HL-60 (cell line): ENCODE results near the gene WNT5A.

ENCODE experiments used
- GABPA ChIP-seq: IDR thresholded peaks from 2 replicates; pipeline ENCODE4 v1.6.1; 2012; ENCODE audit warnings: low read depth
- SPI1 ChIP-seq: IDR thresholded peaks from 2 replicates; pipeline ENCODE4 v1.6.1; 2012; ENCODE audit warnings: low read depth, mild to moderate bottlenecking, borderline replicate concordance
- TF ChIP-seq, protein P1 (sequence below): IDR thresholded peaks from one replicate; pipeline ENCODE4 v1.5.1; 2011; ENCODE audit warnings: low read length, control low read depth, inconsistent platforms; ENCODE audit not compliant: insufficient read depth
- TF ChIP-seq, protein P2 (sequence below): IDR thresholded peaks from 2 replicates; pipeline ENCODE4 v1.6.1; 2012; ENCODE audit warnings: low read depth; ENCODE audit not compliant: insufficient replicate concordance

DNA sequence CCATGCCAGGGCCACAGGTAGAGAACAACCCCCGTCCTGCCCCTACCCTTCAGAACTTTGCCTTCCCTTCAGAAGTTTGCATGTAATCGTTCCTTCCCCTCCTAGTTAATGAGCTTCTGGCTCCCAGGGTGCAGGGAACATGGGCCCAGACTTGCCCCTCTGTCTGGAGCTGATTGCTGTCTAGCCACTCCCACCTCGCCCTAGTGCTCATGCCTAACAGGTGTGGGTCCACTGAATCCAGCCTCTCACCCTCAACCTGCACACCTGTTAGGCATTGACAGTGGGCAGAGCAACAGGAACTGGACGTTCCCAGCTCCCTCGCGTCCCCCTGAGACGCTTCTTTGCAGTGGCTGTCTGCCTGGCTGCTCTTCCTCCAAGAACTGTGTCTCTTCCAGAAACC is 40.3 kb downstream of the WNT5A start:
- TF ChIP-seq, protein P1, sequence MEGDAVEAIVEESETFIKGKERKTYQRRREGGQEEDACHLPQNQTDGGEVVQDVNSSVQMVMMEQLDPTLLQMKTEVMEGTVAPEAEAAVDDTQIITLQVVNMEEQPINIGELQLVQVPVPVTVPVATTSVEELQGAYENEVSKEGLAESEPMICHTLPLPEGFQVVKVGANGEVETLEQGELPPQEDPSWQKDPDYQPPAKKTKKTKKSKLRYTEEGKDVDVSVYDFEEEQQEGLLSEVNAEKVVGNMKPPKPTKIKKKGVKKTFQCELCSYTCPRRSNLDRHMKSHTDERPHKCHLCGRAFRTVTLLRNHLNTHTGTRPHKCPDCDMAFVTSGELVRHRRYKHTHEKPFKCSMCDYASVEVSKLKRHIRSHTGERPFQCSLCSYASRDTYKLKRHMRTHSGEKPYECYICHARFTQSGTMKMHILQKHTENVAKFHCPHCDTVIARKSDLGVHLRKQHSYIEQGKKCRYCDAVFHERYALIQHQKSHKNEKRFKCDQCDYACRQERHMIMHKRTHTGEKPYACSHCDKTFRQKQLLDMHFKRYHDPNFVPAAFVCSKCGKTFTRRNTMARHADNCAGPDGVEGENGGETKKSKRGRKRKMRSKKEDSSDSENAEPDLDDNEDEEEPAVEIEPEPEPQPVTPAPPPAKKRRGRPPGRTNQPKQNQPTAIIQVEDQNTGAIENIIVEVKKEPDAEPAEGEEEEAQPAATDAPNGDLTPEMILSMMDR: no peak
- no peak for TF ChIP-seq SPI1
- TF ChIP-seq, protein P2, sequence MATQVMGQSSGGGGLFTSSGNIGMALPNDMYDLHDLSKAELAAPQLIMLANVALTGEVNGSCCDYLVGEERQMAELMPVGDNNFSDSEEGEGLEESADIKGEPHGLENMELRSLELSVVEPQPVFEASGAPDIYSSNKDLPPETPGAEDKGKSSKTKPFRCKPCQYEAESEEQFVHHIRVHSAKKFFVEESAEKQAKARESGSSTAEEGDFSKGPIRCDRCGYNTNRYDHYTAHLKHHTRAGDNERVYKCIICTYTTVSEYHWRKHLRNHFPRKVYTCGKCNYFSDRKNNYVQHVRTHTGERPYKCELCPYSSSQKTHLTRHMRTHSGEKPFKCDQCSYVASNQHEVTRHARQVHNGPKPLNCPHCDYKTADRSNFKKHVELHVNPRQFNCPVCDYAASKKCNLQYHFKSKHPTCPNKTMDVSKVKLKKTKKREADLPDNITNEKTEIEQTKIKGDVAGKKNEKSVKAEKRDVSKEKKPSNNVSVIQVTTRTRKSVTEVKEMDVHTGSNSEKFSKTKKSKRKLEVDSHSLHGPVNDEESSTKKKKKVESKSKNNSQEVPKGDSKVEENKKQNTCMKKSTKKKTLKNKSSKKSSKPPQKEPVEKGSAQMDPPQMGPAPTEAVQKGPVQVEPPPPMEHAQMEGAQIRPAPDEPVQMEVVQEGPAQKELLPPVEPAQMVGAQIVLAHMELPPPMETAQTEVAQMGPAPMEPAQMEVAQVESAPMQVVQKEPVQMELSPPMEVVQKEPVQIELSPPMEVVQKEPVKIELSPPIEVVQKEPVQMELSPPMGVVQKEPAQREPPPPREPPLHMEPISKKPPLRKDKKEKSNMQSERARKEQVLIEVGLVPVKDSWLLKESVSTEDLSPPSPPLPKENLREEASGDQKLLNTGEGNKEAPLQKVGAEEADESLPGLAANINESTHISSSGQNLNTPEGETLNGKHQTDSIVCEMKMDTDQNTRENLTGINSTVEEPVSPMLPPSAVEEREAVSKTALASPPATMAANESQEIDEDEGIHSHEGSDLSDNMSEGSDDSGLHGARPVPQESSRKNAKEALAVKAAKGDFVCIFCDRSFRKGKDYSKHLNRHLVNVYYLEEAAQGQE: no peak
- no peak for TF ChIP-seq GABPA
